ENCODE results near the gene FTSJ3.

FTSJ3 gene

DNA sequence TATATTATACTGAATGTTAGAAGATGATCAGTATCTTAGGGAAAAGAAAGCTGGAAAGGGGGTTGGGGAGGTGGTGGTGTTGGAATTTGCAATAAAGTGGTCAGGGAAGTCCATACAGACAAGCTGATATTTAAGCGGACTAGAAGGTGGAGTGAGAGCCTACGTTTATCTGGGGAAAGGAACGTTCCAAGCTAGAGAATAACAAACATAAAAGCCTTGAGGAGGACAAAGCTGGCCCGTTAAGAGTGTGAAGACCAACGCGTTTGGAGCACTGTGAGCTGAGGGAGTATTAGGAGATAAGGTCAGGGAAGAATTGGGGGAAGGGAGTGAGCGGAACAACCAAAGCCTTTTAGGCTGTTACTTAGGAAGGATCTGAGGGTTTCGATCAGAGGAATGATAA lies 52.0 kb downstream of the FTSJ3 start:
- TF ChIP-seq CTCF (IDR thresholded peaks at IDR 0.05; ENCODE audit: insufficient read depth, missing control alignments) = no peak
- DNase-seq (ENCODE audit: insufficient read length, low spot score) (no peak), FAIRE-seq (no peak)

GRCh38 chr17:63774969-63775265 lies 52.5 kb downstream of the FTSJ3 start:
- TF ChIP-seq CTCF (IDR thresholded peaks at IDR 0.05; ENCODE audit: insufficient read depth, missing control alignments) = no peak
- DNase-seq (ENCODE audit: insufficient read length, low spot score) = no peak
- FAIRE-seq = no peak

DNA sequence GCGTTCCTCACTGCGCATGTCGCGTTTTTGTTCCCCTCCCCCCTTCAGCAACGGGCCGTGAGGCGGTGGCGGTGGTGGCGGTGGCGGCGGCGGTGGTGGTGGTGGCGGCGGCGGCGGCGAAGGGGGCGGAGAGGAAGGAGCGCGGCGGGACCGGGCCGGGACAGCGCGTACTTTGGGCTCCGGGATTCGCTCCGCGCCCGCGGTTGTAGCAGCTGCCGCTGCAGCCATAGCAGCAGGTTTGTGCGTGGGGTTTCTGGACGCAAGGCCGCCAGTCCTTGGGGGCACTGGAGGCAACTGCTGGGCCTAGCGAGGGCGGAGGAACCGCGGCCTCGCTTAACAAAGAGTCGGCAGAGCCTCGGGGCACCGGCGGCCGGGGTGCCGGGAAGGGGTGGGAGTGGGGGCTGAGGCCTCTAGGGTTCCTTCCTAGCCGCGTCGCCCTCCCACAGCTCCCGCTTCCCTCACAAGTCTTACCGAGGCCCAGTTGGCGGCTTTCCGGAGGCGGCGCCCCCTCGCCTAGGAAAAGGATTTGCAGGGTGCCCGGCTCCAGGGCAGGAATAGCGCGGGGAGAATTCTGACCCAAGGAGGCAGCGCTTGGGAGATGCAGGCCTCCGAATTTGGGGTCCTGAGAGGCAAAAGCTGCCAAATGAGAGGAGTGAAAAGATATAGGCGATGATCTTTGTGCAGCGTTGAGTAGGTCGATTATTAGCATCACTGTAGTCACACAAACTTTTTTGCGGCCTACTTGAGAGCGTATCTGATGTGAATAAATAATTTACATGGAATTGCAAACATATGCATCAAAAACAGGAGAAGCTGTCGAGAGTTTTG lies 53.1 kb downstream of the FTSJ3 start, which contains the start of gene DDX42:
Gene DDX42, plus strand, starts transcription at position 30 of the 828 bp plus-strand sequence. CDS start 12,880 bp downstream, outside the sequence.
- TF ChIP-seq CTCF (IDR thresholded peaks at IDR 0.05; ENCODE audit: insufficient read depth, missing control alignments) = no peak
- FAIRE-seq (no peak), DNase-seq (ENCODE audit: insufficient read length, low spot score) (no peak)

DNA sequence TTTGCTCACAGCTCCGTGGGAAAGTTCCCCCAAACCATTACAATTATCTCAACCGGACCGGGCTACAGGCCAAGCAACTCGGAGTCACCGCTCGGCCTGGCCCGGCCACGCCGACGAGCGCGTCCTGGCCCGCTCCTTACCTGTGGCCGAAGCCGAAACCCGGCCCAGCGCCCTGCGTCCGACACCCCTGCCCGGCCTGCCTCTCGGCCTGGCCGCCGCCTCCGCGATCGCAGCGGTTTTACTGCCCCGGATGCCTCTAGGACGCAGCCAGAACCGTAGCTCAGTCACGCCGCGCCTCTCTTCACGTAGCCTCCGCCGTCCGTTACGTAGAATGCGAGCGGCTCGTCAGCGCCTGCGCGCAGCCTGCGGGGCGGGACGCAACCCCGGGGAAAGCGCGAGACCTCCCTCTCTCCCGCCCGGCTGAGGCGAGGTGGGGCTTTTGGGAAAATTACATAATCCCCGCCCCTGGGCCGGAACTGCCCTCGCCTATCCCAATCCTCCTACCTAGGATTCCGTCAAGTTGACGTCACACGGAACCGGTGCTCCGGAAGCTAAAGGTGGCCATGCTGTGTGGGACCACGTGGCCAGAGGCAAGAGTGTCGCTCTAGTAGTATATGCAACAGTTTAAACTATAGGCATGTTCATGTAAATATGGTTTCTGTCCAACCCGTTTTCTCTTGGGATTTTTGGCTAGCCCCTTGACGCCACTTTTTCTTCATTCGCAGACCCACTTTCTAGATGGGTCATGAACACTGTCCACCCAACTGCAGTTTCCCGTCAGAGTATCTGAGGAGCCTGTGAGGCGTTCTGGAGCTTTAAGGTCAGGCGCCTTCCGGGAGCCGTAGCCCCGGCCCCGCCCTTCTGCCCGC lies 54.0 kb downstream of the FTSJ3 start, which contains the start of gene CCDC47:
Gene CCDC47, minus strand, starts transcription at position 326 of the 869 bp plus-strand sequence. CDS start 7,422 bp downstream, outside the sequence.
- TF ChIP-seq CTCF (IDR thresholded peaks at IDR 0.05; ENCODE audit: insufficient read depth, missing control alignments) = no peak
- no peak for FAIRE-seq
- DNase-seq (ENCODE audit: insufficient read length, low spot score) = peak; percentile 95

DNA sequence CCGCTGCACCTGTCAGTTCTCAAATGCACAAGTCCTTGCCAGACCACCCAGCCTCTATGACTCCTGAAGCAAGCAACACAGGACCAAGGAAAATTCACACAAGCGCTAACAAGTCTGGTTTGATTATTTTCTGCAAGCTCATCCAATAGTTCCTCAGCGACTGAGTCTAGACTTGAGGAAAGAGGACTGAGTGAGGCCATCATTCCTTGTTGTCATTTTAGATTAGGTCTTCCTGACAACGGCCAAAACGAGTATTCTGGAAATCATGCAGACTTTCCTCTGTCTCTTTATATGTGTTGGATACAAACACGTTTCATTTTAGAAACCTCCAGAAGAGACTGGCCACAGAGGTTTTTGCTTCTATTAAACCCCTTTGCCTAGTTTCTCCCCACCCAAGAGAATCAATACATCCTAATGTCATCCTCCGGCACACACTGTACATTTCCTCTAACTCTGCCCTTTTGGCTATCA lies 54.6 kb downstream of the FTSJ3 start:
- FAIRE-seq (no peak), DNase-seq (ENCODE audit: insufficient read length, low spot score) (no peak)

More for the DNA sequence above, 54.6 kb downstream of the FTSJ3 start:
- no peak for TF ChIP-seq CTCF (IDR thresholded peaks at IDR 0.05; ENCODE audit: insufficient read depth, missing control alignments)

All from D721Med (cell line).